ENCODE measurements around the gene LRP1B.

DNA sequence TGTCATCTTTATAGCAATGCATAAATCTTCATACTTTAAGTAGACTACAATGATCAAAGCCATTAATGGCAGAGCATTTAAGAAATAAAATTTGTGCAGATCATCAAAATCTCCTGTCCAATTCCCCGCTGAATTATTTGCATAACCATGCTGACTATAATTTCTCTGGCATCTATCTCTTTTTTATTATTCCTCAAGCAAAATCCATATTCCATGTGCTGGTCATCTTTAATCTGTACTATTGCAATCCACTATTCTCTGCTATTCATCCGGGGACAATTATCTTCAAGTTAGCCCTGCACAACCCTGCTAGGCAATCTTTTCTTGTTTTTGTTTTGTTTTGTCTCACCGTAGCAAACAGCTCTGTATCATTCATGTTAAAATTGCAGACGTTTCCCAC is 1881.0 kb downstream of the LRP1B start:
- TF ChIP-seq CTCF (IDR thresholded peaks at IDR 0.05) (no peak), ZFX (IDR thresholded peaks at IDR 0.05; ENCODE audit: borderline replicate concordance) (no peak)
